Liver (tissue), 3 donors: ENCODE data around the gene ZDBF2.

Source experiments
- CTCF ChIP-seq: fragments of 150-350 bp; IDR thresholded peaks from 2 replicates; pipeline ENCODE4 v1.5.1; 2017; ENCODE audit warnings: improper control_type of control experiment, low read depth, low read length; ENCODE audit not compliant: missing input control
- FOXA1 ChIP-seq: IDR thresholded peaks from 2 replicates; pipeline ENCODE4 v1.6.1; 2016; ENCODE audit warnings: antibody characterized with exemption
- NR2F2 ChIP-seq: IDR thresholded peaks from 2 replicates; pipeline ENCODE4 v1.6.1; 2016; ENCODE audit warnings: antibody characterized with exemption
- RAD21 ChIP-seq, 2 donors: IDR thresholded peaks; 2 replicates each; pipeline ENCODE4 v1.6.1; 2016; ENCODE audit warnings: antibody characterized with exemption in 2 of 2, mild to moderate bottlenecking in 2 of 2
- YY1 ChIP-seq: IDR thresholded peaks from 2 replicates; pipeline ENCODE4 v1.6.1; 2016; ENCODE audit warnings: antibody characterized with exemption, mild to moderate bottlenecking
- TF ChIP-seq, protein P1 (sequence below): IDR thresholded peaks from 2 replicates; pipeline ENCODE4 v1.6.1; 2016; ENCODE audit warnings: antibody characterized with exemption
- donor health status: healthy.
- donor health status: healthy.

- TF ChIP-seq CTCF (no peak), FOXA1 (no peak), NR2F2 (no peak), YY1 (no peak), RAD21 (IDR thresholded peaks at IDR 0.05) (no peak)
- TF ChIP-seq, protein P1, sequence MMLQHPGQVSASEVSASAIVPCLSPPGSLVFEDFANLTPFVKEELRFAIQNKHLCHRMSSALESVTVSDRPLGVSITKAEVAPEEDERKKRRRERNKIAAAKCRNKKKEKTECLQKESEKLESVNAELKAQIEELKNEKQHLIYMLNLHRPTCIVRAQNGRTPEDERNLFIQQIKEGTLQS = no peak
Observed at GRCh38 chr2:206250041-206250897, 24.2 kb upstream of the ZDBF2 start.
